Fibroblast of skin of right quadriceps (primary cell): ENCODE measurements around the gene MSMB.
"Not testable (repeated sequence)": the region's sequence is repeated elsewhere in the genome, so short reads cannot be mapped to it uniquely, and the experiment has no call there.

Experiments
- DNase-seq: peaks from one replicate; pipeline ENCODE4 v3.0.0-alpha.2; 2013

The MSMB gene, protein sequence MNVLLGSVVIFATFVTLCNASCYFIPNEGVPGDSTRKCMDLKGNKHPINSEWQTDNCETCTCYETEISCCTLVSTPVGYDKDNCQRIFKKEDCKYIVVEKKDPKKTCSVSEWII

GRCh38 chr10:46046261-46046660, at the start of gene MSMB:
Gene MSMB, minus strand, starts transcription at chr10:46046269. Its CDS starts 32 bp downstream, at chr10:46046237.
- no peak for DNase-seq

DNA sequence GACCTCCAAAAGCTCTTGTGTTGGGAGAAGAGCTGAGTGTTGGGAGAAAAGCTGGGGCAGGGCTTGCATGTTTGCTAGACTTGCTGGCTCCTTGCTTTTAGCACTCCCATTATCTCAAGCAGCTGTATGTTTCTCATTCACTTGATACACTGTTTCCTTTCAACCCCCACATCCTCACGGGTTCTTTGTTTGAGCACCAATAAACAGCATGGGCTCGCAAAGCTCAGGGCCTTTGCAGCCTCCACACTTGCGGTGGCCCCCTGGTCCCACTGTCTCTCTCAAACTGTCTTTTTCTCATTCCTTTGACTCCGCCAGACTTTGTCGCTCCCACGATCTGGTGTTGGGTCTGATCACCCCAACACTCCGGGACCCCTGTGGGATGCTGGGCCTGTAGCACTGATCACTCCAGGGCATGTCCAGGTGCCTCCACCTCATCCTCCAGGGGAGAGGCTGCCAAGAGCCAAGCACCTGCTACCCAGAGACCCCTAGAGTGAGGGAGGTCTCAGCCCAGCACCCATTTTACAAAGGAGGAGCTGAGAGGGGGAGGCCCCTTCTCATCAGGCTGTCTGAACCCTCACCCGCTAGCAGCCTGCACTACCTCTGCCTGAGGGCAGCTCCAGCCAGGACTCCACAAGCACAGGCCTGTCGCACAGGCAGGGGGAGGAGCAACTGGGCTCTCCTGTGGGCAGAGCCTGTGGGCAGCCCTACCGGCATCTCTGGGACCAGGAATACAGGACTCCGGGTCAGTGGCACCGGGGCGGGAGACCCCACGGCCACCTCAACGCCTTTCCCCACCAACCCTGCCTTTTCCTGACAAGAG, 49.1 kb upstream of the MSMB start:
- no peak for DNase-seq

- DNase-seq: no peak
Observed at GRCh38 chr10:46094197-46094500, 48.1 kb upstream of the MSMB start.

- DNase-seq: not testable (repeated sequence)
Observed at GRCh38 chr10:46093316-46094196, 47.5 kb upstream of the MSMB start.

- DNase-seq: no peak
Observed at GRCh38 chr10:46092524-46093081, 46.5 kb upstream of the MSMB start.

- no peak for DNase-seq
Observed at GRCh38 chr10:46091828-46092523, 45.9 kb upstream of the MSMB start.

- DNase-seq: no peak
Observed at GRCh38 chr10:46091080-46091827, 45.2 kb upstream of the MSMB start.

DNA sequence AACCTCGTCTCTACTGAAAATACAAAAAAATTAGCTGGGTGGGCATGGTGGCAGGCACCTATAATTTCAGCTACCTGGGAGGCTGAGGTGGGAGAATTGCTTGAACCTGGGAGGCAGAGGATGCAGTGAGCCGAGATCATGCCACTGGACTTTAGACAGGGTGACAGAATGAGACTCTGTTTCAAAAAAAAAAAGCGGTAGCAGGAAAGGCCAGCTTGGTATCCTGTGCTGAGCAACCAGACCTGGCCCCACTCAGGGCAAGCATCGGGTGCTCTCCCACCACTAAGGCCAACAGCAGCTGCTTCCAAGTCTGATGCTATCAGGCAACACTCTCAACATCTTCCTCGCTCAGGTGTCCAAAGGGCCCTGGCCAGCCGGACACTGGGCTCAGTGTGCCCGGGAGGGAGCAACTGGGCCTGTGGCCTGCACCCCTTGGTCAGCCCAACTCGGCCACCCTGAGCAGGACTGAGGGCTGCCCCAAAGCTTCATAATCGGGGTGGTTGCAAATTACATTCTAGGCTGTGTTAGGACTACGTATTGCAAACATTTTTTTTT, 44.3 kb upstream of the MSMB start:
- DNase-seq: no peak

- not testable (repeated sequence) for DNase-seq
Observed at GRCh38 chr10:46087381-46087780, 41.3 kb upstream of the MSMB start.

DNA sequence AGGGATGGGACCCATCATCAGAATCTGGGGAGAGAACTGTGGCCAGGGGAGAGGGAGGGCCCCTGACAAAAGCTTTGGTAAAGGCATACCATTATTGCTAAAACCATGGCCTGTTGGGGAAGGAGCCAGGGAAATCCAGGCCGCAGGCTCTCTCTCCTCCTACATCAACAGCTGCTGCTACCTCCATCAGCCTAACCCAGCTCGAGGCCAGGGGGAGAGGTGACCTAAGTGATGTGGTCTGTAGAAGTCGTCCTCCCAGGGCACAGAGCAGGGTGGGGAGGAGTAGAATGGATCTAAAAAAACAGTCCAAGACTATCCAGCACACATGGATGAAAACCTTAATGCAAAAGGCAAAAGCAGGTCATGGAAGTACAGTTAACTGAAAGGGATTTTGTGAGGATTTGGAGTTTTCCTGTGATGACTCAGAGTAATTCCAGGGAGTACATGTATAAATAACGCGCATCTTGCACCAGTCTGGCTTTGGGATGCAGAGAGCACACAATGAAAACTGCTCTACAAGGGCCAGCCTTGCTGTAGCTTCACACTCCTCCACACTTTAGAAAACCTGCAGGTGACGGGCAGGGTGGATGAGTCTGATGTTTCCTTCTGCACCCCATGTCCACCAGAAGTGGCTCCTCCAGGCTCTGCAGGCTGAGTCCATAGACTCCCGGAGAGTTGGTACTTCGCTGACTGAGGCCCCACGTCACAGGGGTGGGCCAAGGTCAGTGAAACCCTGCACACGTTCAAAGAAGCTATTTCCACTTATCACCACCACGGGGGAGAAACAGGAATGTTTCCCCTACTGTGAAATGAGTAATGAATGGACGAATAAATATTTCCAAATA, 38.5 kb upstream of the MSMB start:
- DNase-seq: peak; percentile 11

- DNase-seq: no peak
Observed at GRCh38 chr10:46080886-46081285, 34.8 kb upstream of the MSMB start.

DNA sequence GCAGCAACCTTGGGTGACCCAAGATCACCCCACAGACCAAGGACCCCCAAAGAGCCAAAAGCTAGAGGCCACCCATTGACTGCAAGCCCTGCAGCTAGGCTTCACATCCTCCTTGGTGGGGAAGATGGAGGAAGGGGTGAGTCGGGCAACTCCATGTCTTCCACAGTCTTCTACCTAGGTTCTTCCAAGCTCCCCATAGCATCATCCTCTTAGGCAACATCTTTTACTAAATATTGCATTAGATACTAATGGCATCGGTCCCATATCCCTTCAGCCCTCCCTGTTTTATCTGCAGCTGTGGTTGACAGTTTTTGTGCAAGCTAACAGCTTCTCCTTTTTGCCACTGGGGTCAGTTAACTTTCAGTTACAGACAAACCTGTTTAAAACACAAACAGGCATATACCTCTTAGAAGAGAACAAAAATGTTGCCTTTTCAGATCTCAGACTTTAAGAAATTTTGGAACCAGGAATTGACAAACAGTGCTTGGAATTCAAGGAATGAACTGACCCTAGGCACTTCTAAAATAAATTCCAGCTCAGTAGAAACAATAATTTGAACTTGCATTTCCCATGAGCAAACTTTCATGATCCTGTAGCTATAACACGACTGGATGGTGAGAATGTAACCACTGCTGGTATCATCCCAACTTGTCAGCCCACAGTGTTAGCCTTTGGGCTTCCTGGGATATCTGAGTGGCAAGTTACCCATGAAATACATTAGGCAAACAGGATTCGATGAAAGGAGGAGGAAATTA, 33.9 kb upstream of the MSMB start:
- DNase-seq: no peak

DNA sequence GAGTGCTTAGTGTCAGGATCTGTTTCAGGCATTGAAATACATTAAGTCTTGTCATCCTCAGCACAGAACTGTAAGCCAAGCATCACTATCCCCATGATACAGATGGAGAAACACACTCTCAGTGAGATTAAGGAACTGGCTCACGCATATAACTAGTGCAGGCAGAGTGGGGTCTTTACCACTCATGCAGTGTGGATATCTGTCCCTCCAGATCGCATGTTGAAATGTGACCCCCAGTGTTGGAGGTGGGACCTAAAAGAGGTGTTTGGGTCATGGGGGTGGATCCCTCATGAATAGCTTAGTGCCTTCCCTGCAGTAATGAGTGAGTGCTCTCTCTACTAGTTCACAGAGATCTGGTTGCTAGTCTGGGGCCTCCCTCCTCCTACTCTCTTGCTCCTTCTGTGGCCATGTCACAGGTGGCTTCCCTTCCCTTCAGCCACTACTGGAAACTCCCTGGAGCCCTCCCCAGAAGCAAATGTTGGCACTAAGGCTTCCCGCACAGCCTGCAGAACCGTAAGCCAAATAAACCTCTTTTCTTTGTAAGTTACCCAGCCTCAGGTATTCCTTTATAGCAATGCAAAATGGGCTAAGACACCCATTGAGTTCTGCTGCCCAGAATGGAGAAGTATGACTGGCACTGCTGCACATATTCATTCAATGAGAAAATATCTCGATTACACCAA, 31.8 kb upstream of the MSMB start:
- no peak for DNase-seq

DNA sequence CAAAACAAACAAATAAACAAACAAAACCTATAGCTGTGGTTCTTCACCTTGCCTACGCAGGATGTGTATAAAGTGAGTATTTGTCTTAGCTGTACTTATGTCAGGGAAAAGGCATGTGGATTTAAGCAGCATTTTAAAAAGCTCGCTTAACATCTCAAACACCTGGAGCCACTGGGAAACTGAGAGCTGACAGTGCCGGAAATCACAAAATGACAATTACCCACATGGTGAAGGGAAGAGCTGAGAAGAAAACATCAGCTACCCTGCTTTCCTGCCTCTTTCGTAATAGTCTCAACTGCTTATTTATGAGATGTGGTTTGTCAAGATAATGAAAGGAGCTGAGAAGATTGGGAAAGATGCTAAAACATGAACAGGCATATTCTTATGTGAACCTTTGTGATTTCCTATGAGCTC, 31.1 kb upstream of the MSMB start:
- DNase-seq: peak; percentile 6

GRCh38 chr10:46075869-46076268, 29.8 kb upstream of the MSMB start:
- no peak for DNase-seq

- no peak for DNase-seq
Observed at GRCh38 chr10:46074196-46074946, 28.3 kb upstream of the MSMB start.

GRCh38 chr10:46073564-46073963, 27.5 kb upstream of the MSMB start:
- DNase-seq: no peak

- no peak for DNase-seq
Observed at GRCh38 chr10:46070749-46071148, 24.7 kb upstream of the MSMB start.
